HG03095 (cell line): ENCODE measurements around the gene BFAR.
"Not testable (repeated sequence)": the region's sequence is repeated elsewhere in the genome, so short reads cannot be mapped to it uniquely, and the experiment has no call there.

Experiments used
- ATAC-seq: cut with Tn5 transposase; IDR thresholded peaks from one replicate; pipeline ENCODE4 v1.9.1; 2021; ENCODE audit warnings: moderate library complexity; ENCODE audit not compliant: unreplicated experiment

BFAR gene

DNA sequence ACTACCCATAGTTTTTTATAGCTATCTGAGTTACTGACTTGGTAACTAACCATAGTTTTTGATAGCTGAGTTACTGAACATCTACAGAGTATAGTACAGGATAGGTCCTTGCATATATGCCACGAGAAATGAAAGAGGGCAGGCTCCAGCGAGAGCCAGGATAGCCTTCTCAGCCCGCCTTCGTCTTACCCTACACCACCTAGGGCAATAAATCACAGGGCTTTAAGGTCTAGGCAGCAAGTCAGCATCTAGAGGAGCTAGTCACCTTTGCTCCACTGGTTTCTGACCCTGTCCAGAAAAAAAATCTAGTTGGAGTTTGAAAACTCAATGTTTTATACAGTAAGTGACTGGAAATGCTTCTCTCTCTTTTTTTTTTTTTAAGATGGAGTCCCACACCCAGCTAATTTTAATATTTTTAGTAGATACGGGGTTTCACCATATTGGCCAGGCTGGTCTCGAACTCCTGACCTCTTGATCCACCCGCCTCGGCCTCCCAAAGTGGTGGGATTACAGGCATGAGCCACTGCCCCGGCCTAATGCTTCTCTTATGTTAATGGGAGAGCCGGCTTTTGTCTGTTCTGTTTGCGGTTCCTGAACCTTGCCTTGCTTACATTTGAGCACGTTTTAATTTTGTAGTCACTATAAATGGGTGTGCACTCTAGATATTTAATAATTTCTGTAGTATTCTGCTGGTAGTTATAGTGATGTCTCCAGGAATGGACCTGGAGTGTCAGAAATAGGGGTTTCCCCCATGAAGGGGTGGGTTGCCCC lies 2.8 kb downstream of the BFAR start:
- ATAC-seq = no peak

DNA sequence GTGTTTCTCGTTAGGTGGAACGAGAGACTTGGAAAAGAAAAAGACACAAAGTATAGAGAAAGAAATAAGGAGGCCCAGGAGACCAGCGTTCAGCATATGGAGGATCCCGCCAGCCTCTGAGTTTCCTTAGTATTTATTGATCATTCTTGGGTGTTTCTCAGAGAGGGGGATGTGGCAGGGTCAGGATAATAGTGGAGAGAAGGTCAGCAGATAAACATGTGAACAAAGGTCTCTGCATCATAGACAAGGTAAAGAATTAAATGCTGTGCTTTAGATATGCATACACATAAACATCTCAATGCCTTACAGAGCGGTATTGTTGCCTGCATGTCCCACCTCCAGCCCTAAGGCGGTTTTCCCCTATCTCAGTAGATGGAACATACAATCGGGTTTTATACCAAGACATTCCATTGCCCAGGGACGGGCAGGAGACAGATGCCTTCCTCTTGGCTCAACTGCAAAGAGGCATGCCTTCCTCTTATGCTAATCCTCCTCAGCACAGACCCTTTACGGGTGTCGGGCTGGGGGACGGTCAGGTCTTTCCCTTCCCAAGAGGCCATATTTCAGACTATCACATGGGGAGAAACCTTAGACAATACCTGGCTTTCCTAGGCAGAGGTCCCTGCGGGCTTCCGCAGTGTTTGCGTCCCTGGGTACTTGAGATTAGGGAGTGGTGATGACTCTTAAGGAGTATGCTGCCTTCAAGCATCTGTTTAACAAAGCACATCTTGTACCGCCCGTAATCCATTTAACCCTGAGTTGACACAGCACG lies 3.6 kb downstream of the BFAR start:
- not testable (repeated sequence) for ATAC-seq

DNA sequence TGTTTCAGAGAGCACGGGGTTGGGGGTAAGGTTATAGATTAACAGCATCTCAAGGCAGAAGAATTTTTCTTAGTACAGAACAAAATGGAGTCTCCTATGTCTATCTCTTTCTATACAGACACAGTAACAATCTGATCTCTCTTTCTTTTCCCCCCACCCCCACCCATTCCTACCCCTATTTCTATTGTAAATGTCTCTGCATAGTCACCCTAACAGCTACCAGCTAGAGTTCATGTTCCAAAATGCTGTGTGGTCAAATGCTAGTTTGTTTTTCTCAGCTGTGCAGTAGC lies 4.1 kb downstream of the BFAR start:
- not testable (repeated sequence) for ATAC-seq

GRCh38 chr16:14640538-14640937 lies 7.8 kb downstream of the BFAR start:
- ATAC-seq = no peak

DNA sequence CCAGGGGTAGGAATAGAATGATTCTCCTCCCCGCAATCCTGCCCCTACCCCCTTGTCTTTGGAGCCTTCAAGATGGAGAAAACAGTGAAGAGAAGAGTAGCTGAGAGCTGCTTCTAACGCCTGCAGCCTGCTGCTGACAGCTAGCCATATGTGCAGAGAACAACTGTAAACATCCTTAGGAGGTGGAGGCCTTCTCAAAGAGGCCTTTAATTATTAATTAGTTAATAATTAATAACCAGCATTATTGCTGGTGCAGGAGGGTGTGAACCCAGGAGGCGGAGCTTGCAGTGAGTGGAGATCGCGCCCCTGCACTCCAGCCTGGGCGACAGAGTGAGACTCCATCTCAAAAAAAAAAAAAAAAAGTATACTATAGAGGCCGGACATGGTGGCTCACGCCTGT lies 8.5 kb downstream of the BFAR start:
- ATAC-seq = no peak

DNA sequence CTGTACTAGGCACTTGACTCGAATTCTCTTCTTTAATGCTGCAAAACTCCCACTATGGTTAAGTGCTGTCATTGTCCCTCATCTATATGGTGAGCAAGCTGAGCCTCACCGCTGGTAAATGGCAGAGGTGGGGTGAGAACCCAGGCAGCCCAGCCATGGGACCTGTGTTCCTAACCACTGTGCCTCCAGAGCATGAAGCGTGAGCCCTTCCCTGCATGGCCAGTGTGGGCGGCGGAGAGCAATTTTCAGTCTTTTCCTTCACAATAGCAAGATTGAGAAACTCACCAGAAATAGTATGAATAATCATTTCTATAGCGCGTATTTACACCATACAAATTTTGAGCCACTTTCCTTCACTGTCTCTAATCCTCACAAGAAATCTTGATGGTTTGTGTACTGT lies 9.2 kb downstream of the BFAR start:
- no peak for ATAC-seq

DNA sequence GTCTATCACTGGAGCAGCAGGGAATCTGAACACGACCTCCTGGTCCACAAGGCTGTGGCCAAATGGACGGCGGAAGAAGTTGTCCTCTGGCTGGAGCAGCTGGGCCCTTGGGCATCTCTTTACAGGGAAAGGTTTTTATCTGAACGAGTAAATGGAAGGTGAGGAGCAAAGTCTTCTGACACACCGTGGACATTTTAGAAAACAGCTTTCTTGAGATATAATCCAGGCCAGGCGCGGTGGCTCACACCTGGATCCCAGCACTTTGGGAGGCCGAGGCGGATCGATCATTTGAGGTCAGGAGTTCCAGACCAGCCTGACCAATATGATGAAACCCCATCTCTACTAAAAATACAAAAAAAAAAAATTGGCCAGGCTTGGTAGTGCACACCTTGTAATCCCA lies 17.1 kb downstream of the BFAR start:
- no peak for ATAC-seq

- ATAC-seq = no peak
These were observed 17.9 kb downstream of the BFAR start for GRCh38 chr16:14650629-14651028.

- no peak for ATAC-seq
These were observed 20.0 kb downstream of the BFAR start for GRCh38 chr16:14652726-14653125.

GRCh38 chr16:14658063-14658462 lies 25.3 kb downstream of the BFAR start:
- ATAC-seq = peak; percentile 88

DNA sequence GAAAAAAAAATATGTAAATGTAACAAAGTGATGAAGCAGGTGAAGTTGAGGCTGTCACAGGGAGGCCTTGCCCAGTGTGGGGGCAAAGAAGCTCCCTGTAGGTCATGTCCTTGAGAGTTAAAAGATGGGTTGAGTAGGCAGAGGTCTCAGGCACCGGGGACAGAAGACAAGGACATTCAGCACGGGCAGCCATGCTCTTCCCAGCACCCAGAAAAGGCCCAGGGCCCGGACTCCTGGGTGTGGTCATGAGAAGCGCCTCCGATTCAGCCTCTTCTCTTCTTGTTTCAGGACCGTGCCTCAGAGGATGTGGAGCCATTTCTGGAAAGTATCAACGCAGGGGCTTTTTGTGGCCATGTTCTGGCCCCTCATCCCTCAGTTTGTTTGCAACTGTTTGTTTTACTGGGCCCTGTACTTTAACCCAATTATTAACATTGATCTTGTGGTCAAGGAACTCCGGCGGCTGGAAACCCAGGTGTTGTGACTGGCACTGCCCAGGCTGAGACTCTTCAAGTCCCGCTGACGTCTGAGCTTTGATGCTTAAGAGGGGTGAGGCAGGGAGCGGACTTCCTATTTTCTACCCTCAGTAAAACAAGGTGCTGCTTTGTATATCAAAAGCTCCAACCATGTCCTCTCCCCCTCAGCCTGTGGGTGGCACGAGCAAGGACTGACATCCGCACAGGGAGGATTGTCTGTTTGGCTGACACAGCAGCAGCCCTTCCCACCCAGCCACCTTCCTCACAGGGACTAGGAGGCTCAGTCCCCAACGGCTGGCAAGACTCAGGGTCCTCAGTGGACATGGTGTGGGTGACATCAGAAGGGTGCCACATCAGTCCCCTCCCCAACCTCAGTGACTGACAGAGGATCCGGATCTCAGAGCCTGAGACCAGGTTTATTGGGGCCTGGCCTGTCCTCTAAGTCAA lies 34.9 kb downstream of the BFAR start:
- ATAC-seq = no peak

GRCh38 chr16:14668556-14669223 lies 35.9 kb downstream of the BFAR start:
- ATAC-seq = no peak

GRCh38 chr16:14669776-14670175 lies 37.0 kb downstream of the BFAR start:
- ATAC-seq = no peak

DNA sequence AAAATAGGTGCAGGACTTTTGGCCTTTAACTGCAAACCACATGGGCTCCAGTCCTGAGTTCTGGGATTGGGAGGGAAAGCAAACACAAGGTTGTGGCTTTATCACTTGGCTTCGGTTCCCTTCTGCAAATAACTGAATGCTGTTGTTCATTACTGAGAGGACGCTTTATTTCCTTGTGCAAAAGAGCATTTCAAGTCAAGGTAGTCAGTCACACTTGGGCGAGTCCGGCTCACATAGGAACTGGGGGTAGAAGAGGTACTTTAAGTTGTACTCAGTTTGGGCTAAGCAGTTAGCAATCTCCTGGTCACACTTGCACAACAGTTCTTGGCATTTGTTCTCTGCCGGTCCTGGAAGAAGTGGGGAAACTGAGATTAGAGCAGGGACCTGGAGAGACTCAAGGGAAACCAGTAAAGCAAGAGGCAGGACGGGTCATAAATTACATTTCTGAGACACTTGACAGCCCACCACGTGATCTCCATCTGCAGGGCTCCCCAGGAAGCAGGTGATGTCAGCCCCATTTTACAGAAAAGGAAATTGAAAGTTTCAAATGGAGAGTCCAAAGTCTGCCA lies 39.7 kb downstream of the BFAR start:
- ATAC-seq = peak; percentile 76

DNA sequence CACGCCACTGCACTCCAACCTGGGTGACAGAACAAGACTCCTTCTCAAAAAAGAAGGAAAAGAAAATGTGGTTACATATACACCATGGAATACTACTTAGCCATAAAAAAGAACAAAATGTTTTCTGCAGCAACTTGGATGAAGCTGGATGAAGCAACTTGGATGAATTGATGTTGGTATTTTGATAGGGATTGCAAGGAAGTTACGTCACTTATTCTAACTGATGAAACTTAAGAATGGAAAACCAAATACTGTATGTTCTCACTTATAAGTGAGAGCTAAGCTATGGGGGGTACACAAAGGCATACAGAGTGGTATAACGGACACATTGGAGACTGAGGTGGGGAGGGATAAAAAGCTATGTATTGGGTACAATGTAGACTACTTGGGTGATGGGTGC lies 43.9 kb downstream of the BFAR start:
- ATAC-seq = no peak

DNA sequence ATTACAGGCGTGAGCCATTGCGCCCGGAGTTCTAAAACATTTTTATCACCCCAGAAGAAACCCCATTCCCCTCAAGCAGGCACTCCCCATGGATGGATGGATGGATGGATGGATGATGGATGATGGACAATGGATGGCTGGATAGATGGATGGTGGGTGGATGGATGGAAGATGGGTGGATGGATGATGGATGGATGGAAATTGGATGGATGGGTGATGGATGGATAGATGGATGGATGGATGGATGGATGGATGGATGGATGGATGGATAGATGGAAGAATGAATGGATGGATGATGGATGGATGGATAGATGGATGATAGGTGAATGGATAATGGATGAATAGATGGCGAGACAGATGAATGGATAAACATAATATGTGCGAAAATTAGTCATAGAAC lies 44.9 kb downstream of the BFAR start:
- no peak for ATAC-seq

DNA sequence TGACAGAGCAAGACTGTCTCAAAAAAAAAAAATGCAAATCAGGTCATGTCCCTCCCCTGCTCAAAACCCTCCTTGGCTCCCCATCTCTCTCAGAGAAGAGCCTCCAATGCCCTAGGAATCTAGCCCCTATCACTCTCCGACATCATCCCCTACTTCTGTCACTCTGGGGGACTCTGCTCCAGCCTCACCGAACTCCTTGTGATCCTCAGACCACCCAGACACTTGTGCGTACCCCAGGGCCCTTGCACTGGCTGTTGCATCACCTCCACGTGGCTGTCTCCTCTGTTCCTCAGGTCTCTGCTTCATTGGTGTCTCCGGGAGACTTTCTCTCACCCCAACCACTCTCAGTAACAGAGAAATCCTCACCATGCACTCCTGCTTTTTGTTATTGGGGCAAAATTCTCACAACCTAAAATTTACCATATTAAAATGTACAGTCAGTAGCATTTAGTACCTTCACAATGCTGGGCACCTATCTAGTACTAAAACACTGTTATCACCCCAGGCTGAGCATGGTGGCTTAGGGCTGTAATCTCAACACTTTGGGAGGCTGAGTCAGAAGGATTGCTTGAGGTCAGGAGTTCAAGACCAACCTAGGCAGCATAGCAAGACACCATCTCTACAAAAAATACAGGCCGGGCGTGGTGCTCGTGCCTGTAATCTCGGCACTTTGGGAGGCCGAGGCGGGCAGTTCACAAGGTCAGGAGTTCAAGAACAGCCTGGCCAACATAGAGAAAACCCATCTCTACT lies 46.2 kb downstream of the BFAR start:
- ATAC-seq = no peak

GRCh38 chr16:14680396-14680795 lies 47.6 kb downstream of the BFAR start:
- not testable (repeated sequence) for ATAC-seq

- no peak for ATAC-seq
These were observed 48.4 kb downstream of the BFAR start for GRCh38 chr16:14681115-14681514.

GRCh38 chr16:14682121-14682520 lies 49.4 kb downstream of the BFAR start:
- ATAC-seq = no peak
